Natural killer cell (primary cell): ENCODE data around the gene LIN52. TPM values are rescaled to one million over a fixed set of nuclear protein-coding genes. Genes with fewer than 3 reads are reported as not detected.

Experiments used
- ATAC-seq, 3 donors: fragments of 150-1000 bp in 2 of 3; fragments of 200-7000 bp in 1 of 3; cut with Tn5 transposase; 1 replicate in 1 of 3; 2 replicates in 2 of 3; pipeline ENCODE4 v1.10.0; 2021; ENCODE audit warnings: mild to moderate bottlenecking in 2 of 3, moderate library complexity in 2 of 3
- DNase-seq, 2 donors: peaks; one replicate each; pipeline versions ENCODE4 v3.0.0 to v3.0.0-alpha.2; 2013 to 2021; ENCODE audit warnings: mixed read lengths in 1 of 2
- H3K27ac ChIP-seq: one replicate; pipeline ENCODE4 v1.5.1; 2013; ENCODE audit warnings: mild to moderate bottlenecking, low read length
- H3K27me3 ChIP-seq: one replicate; pipeline ENCODE4 v1.6.1; 2013; ENCODE audit warnings: low read length; ENCODE audit not compliant: control insufficient read depth, insufficient read depth
- H3K36me3 ChIP-seq: one replicate; pipeline ENCODE4 v1.6.1; 2013; ENCODE audit warnings: low read length; ENCODE audit not compliant: control insufficient read depth, insufficient read depth
- H3K4me1 ChIP-seq: one replicate; pipeline ENCODE4 v1.6.1; 2013; ENCODE audit warnings: low read length; ENCODE audit not compliant: control insufficient read depth, insufficient read depth
- H3K4me3 ChIP-seq: one replicate; pipeline ENCODE4 v1.5.1; 2013; ENCODE audit warnings: low read length
- H3K9me3 ChIP-seq: one replicate; pipeline ENCODE4 v1.6.1; 2013; ENCODE audit warnings: low read length; ENCODE audit not compliant: control insufficient read depth, insufficient read depth
- H3K27ac Mint-ChIP-seq, 2 donors: one replicate each; pipeline ENCODE4 v1.8.0; 2022; ENCODE audit warnings: mild to moderate bottlenecking in 2 of 2, mixed read lengths in 2 of 2, moderate library complexity in 1 of 2
- H3K27me3 Mint-ChIP-seq, 2 donors: one replicate each; pipeline ENCODE4 v1.8.0; 2022; ENCODE audit warnings: low read depth in 2 of 2, mixed read lengths in 2 of 2
- H3K36me3 Mint-ChIP-seq: one replicate; pipeline ENCODE4 v1.8.0; 2022; ENCODE audit warnings: mixed read lengths
- H3K4me1 Mint-ChIP-seq, 2 donors: one replicate each; pipeline ENCODE4 v1.8.0; 2022; ENCODE audit warnings: mixed read lengths in 2 of 2
- H3K4me3 Mint-ChIP-seq: one replicate; pipeline ENCODE4 v1.8.0; 2022; ENCODE audit warnings: mild to moderate bottlenecking, moderate library complexity, mixed read lengths
- H3K9me3 Mint-ChIP-seq, 2 donors: one replicate each; pipeline ENCODE4 v1.8.0; 2022; ENCODE audit warnings: mixed read lengths in 2 of 2
- CTCF ChIP-seq: fragments of 200-600 bp; IDR thresholded peaks from one replicate; pipeline ENCODE4 v1.8.0; 2022; ENCODE audit warnings: antibody characterized with exemption
- WGBS: methylation state at CpG from one replicate; pipeline ENCODE4 v1.1.7; 2013; ENCODE audit warnings: missing lambda C conversion rate; ENCODE audit not compliant: insufficient coverage; 5-methylcytosine and 5-hydroxymethylcytosine counted together
- intact Hi-C: fragments of 100-400 bp; cut with micrococcal nuclease; formaldehyde crosslinking; loops from one replicate; pipeline ENCODE4 v1.14.2; 2022
- total RNA-seq, 4 donors: library from RNA; stranded (reverse); fragments of 120-200 nt in 1 of 4; gene quantifications; one replicate each; pipeline versions ENCODE4 v1.2.3 to v1.2.4, GENCODE V29; 2013 to 2022

Gene LIN52
- total RNA-seq, 3 donors from 2014 or later (not counting 1 experiment from before 2014, with no cell fraction given): 10.6 to 15.0 (median 12.8) TPM

GRCh38 chr14:74242780-74243042 lies 158.0 kb downstream of the LIN52 start:
- no peak overlapping the region for H3K27ac ChIP-seq
- peaks cover 6 to 10% of the 10 kb centered on the region in 2 donors for H3K4me1 Mint-ChIP-seq

DNA sequence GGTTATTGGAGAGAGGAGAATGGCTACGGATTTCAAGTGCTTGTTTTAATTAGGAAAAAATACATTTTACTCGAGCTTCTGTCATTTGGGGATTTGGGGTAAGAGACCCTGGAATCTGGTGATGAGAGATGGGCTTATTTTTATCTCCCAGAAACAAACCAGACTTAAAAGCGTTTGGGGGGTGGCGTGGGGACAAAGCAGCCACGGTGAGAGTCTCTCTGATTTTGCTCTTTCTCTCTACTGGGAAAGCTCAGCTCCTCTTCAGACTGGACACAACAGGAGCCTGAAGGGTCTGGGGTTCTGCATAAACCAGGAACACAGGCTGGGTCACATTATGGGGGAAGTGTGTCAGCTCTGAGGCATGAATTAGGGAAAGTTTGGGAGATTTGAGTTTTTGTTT lies 158.3 kb downstream of the LIN52 start:
- Histone ChIP-seq H3K27ac (no peak overlapping the region), H3K4me3 (no peak overlapping the region), H3K36me3 (no peaks in the 10 kb centered on the region), H3K4me1 (peaks cover 16% of the 10 kb centered on the region), H3K27me3 (peaks cover 63% of the 10 kb centered on the region), H3K9me3 (no peaks in the 10 kb centered on the region)
- DNase-seq (no peak), ATAC-seq (no peak)
- Mint-ChIP-seq H3K27ac (no peak overlapping the region), H3K4me3 (no peak overlapping the region), H3K36me3 (peaks cover 7% of the 10 kb centered on the region), H3K9me3 (no peaks in the 10 kb centered on the region), H3K4me1 (peaks cover 6 to 10% of the 10 kb centered on the region in 2 donors), H3K27me3 (peaks cover 68 to 69% of the 10 kb centered on the region in 2 donors)
- TF ChIP-seq CTCF: no peak
- WGBS: 10% methylated on average over 5 of the region's 5 CpGs
- intact Hi-C loops: no loop called here

More at GRCh38 chr14:74242780-74243042, 158.0 kb downstream of the LIN52 start:
- no peaks in the 10 kb centered on the region for H3K9me3 Mint-ChIP-seq
- H3K27me3 Mint-ChIP-seq: peaks cover 71% of the 10 kb centered on the region in 2 donors
- ATAC-seq (no peak), DNase-seq (no peak)
- H3K36me3 Mint-ChIP-seq: peaks cover 7% of the 10 kb centered on the region
- Histone ChIP-seq H3K4me1 (peaks cover 16% of the 10 kb centered on the region), H3K9me3 (no peaks in the 10 kb centered on the region), H3K4me3 (no peak overlapping the region), H3K36me3 (no peaks in the 10 kb centered on the region), H3K27me3 (peaks cover 67% of the 10 kb centered on the region)
- 37% methylated on average over 4 of the region's 4 CpGs for WGBS
- no peak for TF ChIP-seq CTCF
- no peak overlapping the region for H3K4me3 Mint-ChIP-seq
- no peak overlapping the region for H3K27ac Mint-ChIP-seq
- intact Hi-C loops: no loop called here

DNA sequence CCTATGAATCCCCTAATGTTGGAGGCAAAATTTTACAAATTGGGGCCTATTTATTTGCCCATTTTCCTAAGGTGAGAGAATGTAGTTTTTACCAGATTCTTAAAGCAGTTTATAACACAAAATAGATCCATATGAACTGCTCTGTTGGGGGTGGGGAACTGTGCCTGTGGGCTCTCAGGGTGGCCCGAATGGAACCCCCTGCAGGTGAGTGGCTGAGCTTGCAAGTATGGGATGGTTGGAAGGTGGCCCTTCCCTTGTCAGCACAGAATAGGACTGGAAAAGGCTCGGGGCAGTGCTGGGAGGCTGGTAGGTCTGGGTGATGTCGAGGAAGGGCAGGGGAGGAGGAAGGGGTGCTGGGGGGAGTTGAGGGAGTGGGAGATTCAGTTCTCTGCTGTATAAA lies 159.4 kb downstream of the LIN52 start:
- no peak overlapping the region for H3K27ac Mint-ChIP-seq
- H3K4me3 Mint-ChIP-seq: no peak overlapping the region
- Histone ChIP-seq H3K36me3 (no peaks in the 10 kb centered on the region), H3K27ac (no peak overlapping the region), H3K27me3 (peaks cover 54% of the 10 kb centered on the region), H3K4me1 (peaks cover 16% of the 10 kb centered on the region), H3K9me3 (no peaks in the 10 kb centered on the region), H3K4me3 (no peak overlapping the region)
- WGBS: 7% methylated on average over 3 of the region's 3 CpGs
- intact Hi-C loops: no loop called here
- no peak for ATAC-seq
- H3K4me1 Mint-ChIP-seq: peaks cover 6 to 10% of the 10 kb centered on the region in 2 donors
- H3K36me3 Mint-ChIP-seq: peaks cover 7% of the 10 kb centered on the region
- no peaks in the 10 kb centered on the region for H3K9me3 Mint-ChIP-seq
- no peak for TF ChIP-seq CTCF
- DNase-seq: no peak
- peaks cover 57 to 63% of the 10 kb centered on the region in 2 donors for H3K27me3 Mint-ChIP-seq

DNA sequence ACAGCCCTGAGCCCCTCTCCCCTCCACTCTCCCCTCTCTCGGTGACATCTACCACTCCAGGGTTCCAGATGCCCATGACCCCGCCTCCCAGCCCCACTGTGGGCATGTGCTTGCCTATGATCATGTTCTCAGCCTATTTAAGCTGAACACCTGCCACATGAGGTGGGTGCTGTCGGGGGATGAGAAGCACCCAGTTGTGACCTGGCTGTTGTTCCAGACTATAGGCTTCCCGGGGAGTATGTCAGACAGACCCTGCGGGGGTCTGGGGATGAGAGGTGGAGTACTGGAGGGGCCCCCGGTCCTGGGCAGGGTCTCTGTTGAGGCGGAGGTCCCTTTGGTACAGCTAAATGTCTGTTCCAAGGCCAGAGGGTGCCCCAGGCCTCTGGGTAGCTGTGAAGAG lies 160.5 kb downstream of the LIN52 start:
- no peak overlapping the region for H3K4me3 Mint-ChIP-seq
- DNase-seq (no peak), ATAC-seq (no peak)
- Histone ChIP-seq H3K9me3 (no peaks in the 10 kb centered on the region), H3K36me3 (no peaks in the 10 kb centered on the region), H3K4me1 (peaks cover 13% of the 10 kb centered on the region), H3K27ac (no peak overlapping the region), H3K4me3 (no peak overlapping the region), H3K27me3 (peaks cover 46% of the 10 kb centered on the region)
- H3K36me3 Mint-ChIP-seq: peaks cover 7% of the 10 kb centered on the region
- no peak for TF ChIP-seq CTCF
- intact Hi-C loops: no loop called here
- H3K27ac Mint-ChIP-seq: no peak overlapping the region
- no peaks in the 10 kb centered on the region for H3K9me3 Mint-ChIP-seq
- 81% methylated on average over 7 of the region's 7 CpGs for WGBS
- peaks cover 6 to 10% of the 10 kb centered on the region in 2 donors for H3K4me1 Mint-ChIP-seq
- H3K27me3 Mint-ChIP-seq: peaks cover 56 to 63% of the 10 kb centered on the region in 2 donors
